Neural progenitor cell (in vitro differentiated cells): ENCODE results near the gene CLEC20A.

ENCODE experiments used
- CTCF ChIP-seq: fragments of 200-600 bp; sonication (generic); IDR thresholded peaks from 2 replicates; pipeline ENCODE4 v1.5.1; 2017; ENCODE audit warnings: antibody characterized with exemption, mild to moderate bottlenecking
- EZH2 ChIP-seq: fragments of 200-600 bp; sonication (generic); IDR thresholded peaks from 2 replicates; pipeline ENCODE4 v1.6.1; 2017; ENCODE audit warnings: antibody characterized with exemption, mild to moderate bottlenecking, moderate library complexity
- EZH2phosphoT487 ChIP-seq: fragments of 200-600 bp; sonication (generic); IDR thresholded peaks from 2 replicates; pipeline ENCODE4 v1.6.1; 2017; ENCODE audit warnings: antibody characterized with exemption

DNA sequence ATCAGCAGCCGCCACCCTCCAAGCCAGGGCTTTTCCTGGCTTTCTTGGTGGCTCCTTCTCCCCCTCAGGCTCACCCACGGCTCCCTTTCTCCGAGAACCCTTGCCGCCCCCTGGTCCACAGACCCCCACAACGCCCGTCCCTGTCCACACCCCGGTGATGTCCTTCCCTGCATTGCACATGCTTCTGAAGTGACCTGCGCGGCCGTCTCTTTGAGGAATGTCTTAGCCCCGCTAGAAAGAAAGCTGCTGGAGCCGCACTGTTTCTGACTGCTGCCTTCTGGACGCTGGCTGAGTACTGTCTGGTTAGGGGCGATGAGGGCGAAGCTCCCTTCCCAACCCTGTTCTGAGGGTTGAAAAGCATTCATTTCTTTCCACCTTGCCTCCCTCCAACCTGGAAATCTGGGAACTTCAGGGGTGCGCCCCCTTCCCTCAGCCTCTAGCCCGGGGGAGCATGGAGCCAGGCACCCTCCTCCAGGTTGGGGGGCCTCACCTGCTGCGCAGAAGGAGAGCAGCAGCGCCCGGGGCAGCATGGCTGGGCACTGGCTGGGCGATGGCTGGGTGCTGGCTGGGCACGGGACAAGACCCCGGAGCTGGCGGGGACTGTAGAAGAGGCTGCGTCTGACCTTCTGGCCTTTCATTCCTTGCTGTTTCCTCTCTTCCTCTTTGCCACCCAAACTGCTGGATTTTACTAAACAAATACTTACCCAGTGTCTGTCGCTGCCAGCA, at the start of gene CLEC20A:
- TF ChIP-seq CTCF (no peak), EZH2 (no peak), EZH2phosphoT487 (no peak)
